GM12878 (cell line): ENCODE results near the gene SLCO3A1. TPM values are rescaled to one million over a fixed set of nuclear protein-coding genes. Genes with fewer than 3 reads are reported as not detected.

Experiments
- ATAC-seq: fragments of 200-7000 bp; cut with Tn5 transposase; 3 replicates; pipeline ENCODE4 v1.9.1; 2020; ENCODE audit warnings: mild to moderate bottlenecking, moderate library complexity
- BruUV-seq: library from RNA; stranded (reverse); fragments of 400-500 nt; replicated peaks from 2 replicates; lab custom pipeline; 2021; lab: Mats Ljungman, UMichigan
- CTCF ChIA-PET: fragments of 300-600 bp; sonication (Branson Sonifier 250); formaldehyde crosslinking; extraction: SDS; loops from one replicate; lab custom pipeline; 2021; ENCODE audit warnings: inconsistent platforms; lab: Yijun Ruan, JAX
- POLR2A ChIA-PET: fragments of 350-600 bp; formaldehyde crosslinking; extraction: SDS; loops from one replicate; lab custom pipeline; 2021; ENCODE audit warnings: inconsistent platforms; lab: Charles Lee
- RAD21 ChIA-PET: fragments of 300-600 bp; sonication (Branson Sonifier 250); formaldehyde crosslinking; loops from one replicate; lab custom pipeline; 2023; ENCODE audit warnings: antibody characterized with exemption; ENCODE audit not compliant: unreplicated experiment; lab: Charles Lee
- SMC1A ChIA-PET: fragments of 300-600 bp; sonication (Branson Sonifier 250); formaldehyde crosslinking; loops from one replicate; lab custom pipeline; 2023; ENCODE audit not compliant: unreplicated experiment, uncharacterized antibody; lab: Charles Lee
- DNase-seq: peaks from one replicate; pipeline ENCODE4 v3.0.0-alpha.2; 2011; ENCODE audit warnings: low read depth, low spot score
- FAIRE-seq: peaks from 3 replicates; lab custom pipeline; 2011; peaks lifted over from hg19 to GRCh38; lab: Jason Lieb, UNC
- H2AFZ ChIP-seq: 2 replicates; pipeline ENCODE4 v1.6.0; 2011; ENCODE audit warnings: low read depth, low read length, control low read depth; ENCODE audit not compliant: control insufficient read depth
- H3K27ac ChIP-seq: 2 replicates; pipeline ENCODE4 v1.5.1; 2011; ENCODE audit warnings: control low read depth; ENCODE audit not compliant: control insufficient read depth, insufficient read depth
- H3K27me3 ChIP-seq, 2 experiments: replicated peaks in 1 of 2; 2 replicates each; pipeline versions ENCODE4 v1.6.0 to v1.6.1; 2011; ENCODE audit warnings: low read length in 1 of 2; ENCODE audit not compliant: control insufficient read depth in 2 of 2, insufficient read depth in 2 of 2
- H3K36me3 ChIP-seq, 2 experiments: 2 replicates each; pipeline ENCODE4 v1.5.1; 2011; ENCODE audit warnings: low read length in 1 of 2; ENCODE audit not compliant: control insufficient read depth in 2 of 2, insufficient read depth in 2 of 2
- H3K4me1 ChIP-seq: 2 replicates; pipeline ENCODE4 v1.6.1; 2011; ENCODE audit warnings: mild to moderate bottlenecking, low read length, moderate library complexity, mixed read lengths; ENCODE audit not compliant: control insufficient read depth, insufficient read depth
- H3K4me2 ChIP-seq: 2 replicates; pipeline ENCODE4 v1.6.0; 2011; ENCODE audit warnings: control low read depth; ENCODE audit not compliant: control insufficient read depth, insufficient read depth
- H3K4me3 ChIP-seq: fragments of 200-600 bp; sonication (generic); 2 replicates; pipeline ENCODE4 v1.5.1; 2016
- H3K79me2 ChIP-seq: 2 replicates; pipeline ENCODE4 v1.6.0; 2011; ENCODE audit warnings: low read length; ENCODE audit not compliant: control insufficient read depth, insufficient read depth
- H3K9ac ChIP-seq: 2 replicates; pipeline ENCODE4 v1.8.0; 2011; ENCODE audit warnings: low read length, control low read depth, mixed read lengths; ENCODE audit not compliant: control insufficient read depth, insufficient read depth
- H3K9me3 ChIP-seq: replicated peaks from 3 replicates; pipeline ENCODE4 v1.5.1; 2011; ENCODE audit warnings: mild to moderate bottlenecking, low read length; ENCODE audit not compliant: control insufficient read depth, insufficient read depth
- H4K20me1 ChIP-seq: 2 replicates; pipeline ENCODE4 v1.6.0; 2011; ENCODE audit not compliant: control insufficient read depth, insufficient read depth
- BHLHE40 ChIP-seq, 2 experiments: fragments of 450-650 bp in 1 of 2; IDR thresholded peaks; 2 replicates each; pipeline ENCODE4 v1.6.1; 2011 to 2017; ENCODE audit warnings: low read depth in 2 of 2, borderline replicate concordance in 1 of 2, improper control_type of control experiment in 1 of 2, low read length in 1 of 2, mild to moderate bottlenecking in 1 of 2
- BMI1 ChIP-seq: fragments of 450-650 bp; IDR thresholded peaks from 2 replicates; pipeline ENCODE4 v1.6.1; 2016; ENCODE audit warnings: mild to moderate bottlenecking, moderate library complexity, borderline replicate concordance
- EGR1 ChIP-seq, 2 experiments: IDR thresholded peaks; 1 replicate in 1 of 2; 2 replicates in 1 of 2; pipeline ENCODE4 v1.6.1; 2011 to 2012; ENCODE audit warnings: low read depth in 2 of 2, low read length in 2 of 2, borderline replicate concordance in 1 of 2, mild to moderate bottlenecking in 1 of 2, moderate library complexity in 1 of 2
- FOS ChIP-seq: IDR thresholded peaks from 3 replicates; pipeline ENCODE4 v1.6.1; 2011; ENCODE audit warnings: borderline replicate concordance; ENCODE audit not compliant: insufficient read length; ENCODE audit errors: extremely low read depth
- HCFC1 ChIP-seq: fragments of 150-350 bp; IDR thresholded peaks from 2 replicates; pipeline ENCODE4 v1.6.1; 2014; ENCODE audit warnings: low read length
- JUNB ChIP-seq: IDR thresholded peaks from 2 replicates; pipeline ENCODE4 v1.6.1; 2016; ENCODE audit warnings: antibody characterized with exemption, mild to moderate bottlenecking
- KDM1A ChIP-seq: fragments of 200-600 bp; sonication (generic); IDR thresholded peaks from 2 replicates; pipeline ENCODE4 v1.6.1; 2016; ENCODE audit warnings: borderline replicate concordance
- KLF5 ChIP-seq: fragments of 450-650 bp; IDR thresholded peaks from 2 replicates; pipeline ENCODE4 v1.6.1; 2014; ENCODE audit warnings: mild to moderate bottlenecking; ENCODE audit not compliant: partially characterized antibody
- MYC ChIP-seq: IDR thresholded peaks from 2 replicates; pipeline ENCODE4 v1.6.1; 2011; ENCODE audit warnings: mild to moderate bottlenecking, low read length, moderate library complexity, inconsistent platforms; ENCODE audit not compliant: insufficient read depth, insufficient replicate concordance, insufficient read length, severe bottlenecking
- NFYA ChIP-seq: IDR thresholded peaks from 2 replicates; pipeline ENCODE4 v1.6.1; 2011; ENCODE audit warnings: low read depth, mild to moderate bottlenecking, low read length, improper control_type of control experiment, borderline replicate concordance
- NR2F1 ChIP-seq: fragments of 450-650 bp; conservative IDR thresholded peaks from 2 replicates; pipeline ENCODE4 v1.6.1; 2017; ENCODE audit warnings: mild to moderate bottlenecking
- NRF1 ChIP-seq: conservative IDR thresholded peaks from 2 replicates; pipeline ENCODE4 v1.6.1; 2011; ENCODE audit warnings: mild to moderate bottlenecking, low read depth, low read length, improper control_type of control experiment
- POLR2AphosphoS5 ChIP-seq: IDR thresholded peaks from 2 replicates; pipeline ENCODE4 v1.6.1; 2011; ENCODE audit warnings: mild to moderate bottlenecking, low read length, inconsistent platforms
- RAD51 ChIP-seq: fragments of 450-650 bp; IDR thresholded peaks from 2 replicates; pipeline ENCODE4 v1.6.1; 2016; ENCODE audit warnings: moderate library complexity, mild to moderate bottlenecking, inconsistent platforms
- RBBP5 ChIP-seq: fragments of 200-600 bp; sonication (generic); conservative IDR thresholded peaks from 2 replicates; pipeline ENCODE4 v1.6.1; 2016
- RFX5 ChIP-seq: IDR thresholded peaks from 2 replicates; pipeline ENCODE4 v1.6.1; 2011; ENCODE audit warnings: low read depth, low read length, improper control_type of control experiment
- SMAD5 ChIP-seq: IDR thresholded peaks from 2 replicates; pipeline ENCODE4 v1.6.1; 2016; ENCODE audit warnings: antibody characterized with exemption, low read depth
- SREBF2 ChIP-seq: IDR thresholded peaks from 2 replicates; pipeline ENCODE4 v1.6.1; 2012; ENCODE audit warnings: mild to moderate bottlenecking, low read length
- TARDBP ChIP-seq: IDR thresholded peaks from 2 replicates; pipeline ENCODE4 v1.6.1; 2016; ENCODE audit warnings: borderline replicate concordance
- WGBS: methylation state at CpG from one replicate; pipeline ENCODE4 v1.1.6; 2016; ENCODE audit warnings: low lambda C conversion rate; ENCODE audit not compliant: insufficient replicate concordance, insufficient coverage; ENCODE audit errors: missing lambda C conversion rate; 5-methylcytosine and 5-hydroxymethylcytosine counted together
- in situ Hi-C: fragments of 300-500 bp; cut with MboI; formaldehyde crosslinking; loops from 9 replicates; pipeline ENCODE4 v1.14.3; 2018; ENCODE audit warnings: mixed read lengths
- intact Hi-C: fragments of 100-400 bp; cut with micrococcal nuclease; formaldehyde crosslinking; loops from one replicate; pipeline ENCODE4 v1.14.2; 2022; ENCODE audit not compliant: unreplicated experiment
- polyA plus RNA-seq, 11 experiments: library from polyadenylated mRNA; depleted of rRNA in 4 of 11; unstranded in 6 of 11; stranded (reverse) in 5 of 11; fragments of >200 nt; fragmentation: Nextera tagmentation in 4 of 11; fragmentation: Illumina TruSeq in 1 of 11; extraction: Ambion mirVana in 4 of 11; extraction: Trizol in 1 of 11; gene quantifications; 1 replicate in 1 of 11; 2 replicates in 10 of 11; pipeline versions ENCODE4 v1.2.1 to v1.2.3, GENCODE V29; 2011 to 2016; ENCODE audit warnings: inconsistent platforms in 2 of 11, missing spikeins in 2 of 11, low read depth in 1 of 11
- total RNA-seq, 4 experiments: library from RNA; depleted of rRNA in 3 of 4; stranded (reverse); fragments of >200 nt in 3 of 4; fragmentation: Illumina TruSeq in 1 of 4; extraction: Trizol in 1 of 4; gene quantifications; 2 replicates each; pipeline versions ENCODE4 v1.2.1 to v1.2.3, GENCODE V29; 2013 to 2021
- TF ChIP-seq, protein P1 (sequence below): fragments of 450-650 bp; formaldehyde crosslinking; IDR thresholded peaks from 2 replicates; pipeline ENCODE4 v1.4.0; 2020; ENCODE audit warnings: mild to moderate bottlenecking, moderate library complexity
- TF ChIP-seq, protein P2 (sequence below): IDR thresholded peaks from 2 replicates; pipeline ENCODE4 v1.6.1; 2011; ENCODE audit warnings: borderline replicate concordance, low read depth, mild to moderate bottlenecking, moderate library complexity, low read length; ENCODE audit not compliant: insufficient read depth, poor library complexity, severe bottlenecking

Gene SLCO3A1
- total and polyA plus RNA-seq, 10 of the 15 experiments (the other 5 are each of a cell fraction or from before 2014, with no cell fraction given): 0.05 to 5.9 (median 0.31) TPM

DNA sequence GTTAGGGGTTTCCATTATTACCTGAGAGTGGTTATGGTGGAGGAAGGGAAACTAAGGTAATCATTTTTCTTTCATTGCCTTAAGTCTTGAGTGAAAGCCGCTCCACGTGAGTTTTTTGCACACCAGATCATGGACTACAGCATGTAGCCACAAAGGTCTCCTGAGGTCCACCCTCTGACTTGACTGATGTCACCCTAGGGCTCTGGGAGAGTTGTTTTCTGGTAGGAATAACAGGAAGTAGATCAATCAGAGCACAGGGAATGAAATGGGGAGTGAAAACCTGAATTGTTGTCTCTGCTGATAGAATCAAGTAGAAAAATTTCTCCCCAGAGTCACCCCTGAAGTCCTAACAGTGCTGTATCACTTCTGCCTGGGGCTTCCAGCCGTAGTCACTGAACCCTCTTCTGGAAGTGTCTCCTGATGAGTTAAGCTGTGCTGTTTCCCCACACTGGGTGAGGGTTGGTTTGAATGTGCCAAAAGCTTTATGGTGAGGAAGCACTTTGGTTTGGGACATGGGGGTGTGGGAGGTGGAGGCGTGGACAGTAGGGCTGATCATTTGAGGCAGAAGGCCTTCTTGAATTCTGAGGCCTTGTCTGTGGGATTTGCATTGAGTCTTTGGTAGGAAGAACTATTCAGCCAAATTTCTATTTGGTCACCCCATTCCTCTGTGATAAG lies 64.3 kb downstream of the SLCO3A1 start (continued):
- TF ChIP-seq RFX5 (no peak), EGR1 (IDR thresholded peaks at IDR 0.05; ENCODE audit: borderline replicate concordance in 1 of 2, low read depth in 2 of 2, low read length in 2 of 2) (no peak), MYC (no peak), NFYA (no peak), TARDBP (no peak), JUNB (no peak), NRF1 (no peak)
- TF ChIP-seq, protein P1, sequence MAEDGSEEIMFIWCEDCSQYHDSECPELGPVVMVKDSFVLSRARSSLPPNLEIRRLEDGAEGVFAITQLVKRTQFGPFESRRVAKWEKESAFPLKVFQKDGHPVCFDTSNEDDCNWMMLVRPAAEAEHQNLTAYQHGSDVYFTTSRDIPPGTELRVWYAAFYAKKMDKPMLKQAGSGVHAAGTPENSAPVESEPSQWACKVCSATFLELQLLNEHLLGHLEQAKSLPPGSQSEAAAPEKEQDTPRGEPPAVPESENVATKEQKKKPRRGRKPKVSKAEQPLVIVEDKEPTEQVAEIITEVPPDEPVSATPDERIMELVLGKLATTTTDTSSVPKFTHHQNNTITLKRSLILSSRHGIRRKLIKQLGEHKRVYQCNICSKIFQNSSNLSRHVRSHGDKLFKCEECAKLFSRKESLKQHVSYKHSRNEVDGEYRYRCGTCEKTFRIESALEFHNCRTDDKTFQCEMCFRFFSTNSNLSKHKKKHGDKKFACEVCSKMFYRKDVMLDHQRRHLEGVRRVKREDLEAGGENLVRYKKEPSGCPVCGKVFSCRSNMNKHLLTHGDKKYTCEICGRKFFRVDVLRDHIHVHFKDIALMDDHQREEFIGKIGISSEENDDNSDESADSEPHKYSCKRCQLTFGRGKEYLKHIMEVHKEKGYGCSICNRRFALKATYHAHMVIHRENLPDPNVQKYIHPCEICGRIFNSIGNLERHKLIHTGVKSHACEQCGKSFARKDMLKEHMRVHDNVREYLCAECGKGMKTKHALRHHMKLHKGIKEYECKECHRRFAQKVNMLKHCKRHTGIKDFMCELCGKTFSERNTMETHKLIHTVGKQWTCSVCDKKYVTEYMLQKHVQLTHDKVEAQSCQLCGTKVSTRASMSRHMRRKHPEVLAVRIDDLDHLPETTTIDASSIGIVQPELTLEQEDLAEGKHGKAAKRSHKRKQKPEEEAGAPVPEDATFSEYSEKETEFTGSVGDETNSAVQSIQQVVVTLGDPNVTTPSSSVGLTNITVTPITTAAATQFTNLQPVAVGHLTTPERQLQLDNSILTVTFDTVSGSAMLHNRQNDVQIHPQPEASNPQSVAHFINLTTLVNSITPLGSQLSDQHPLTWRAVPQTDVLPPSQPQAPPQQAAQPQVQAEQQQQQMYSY (CRISPR knock-in tag): no peak

DNA sequence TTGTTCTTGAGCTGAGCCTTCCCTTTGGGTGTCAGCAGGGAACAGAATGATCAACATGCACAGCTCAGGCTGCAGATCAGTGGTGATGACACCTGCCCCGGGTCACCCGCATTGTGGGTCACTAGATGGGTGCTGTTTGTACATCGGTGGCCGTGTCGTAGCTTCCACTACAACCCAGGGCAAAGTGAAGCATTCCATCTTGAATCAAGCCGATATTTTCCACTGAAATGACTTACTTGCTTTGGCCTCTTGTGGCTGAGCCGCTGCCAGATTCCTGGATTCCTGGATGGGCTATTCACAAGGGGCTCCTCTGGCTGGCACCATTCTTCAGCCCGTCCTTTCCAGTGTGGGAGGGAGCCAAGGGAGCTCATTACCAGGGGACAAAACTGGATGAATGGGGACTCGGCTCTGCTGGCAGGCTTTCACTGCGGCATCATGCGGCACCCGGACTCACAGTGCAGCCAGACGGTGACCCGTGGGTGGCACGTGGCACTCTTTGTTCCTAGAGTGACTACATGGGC lies 65.6 kb downstream of the SLCO3A1 start:
- H3K4me3 ChIP-seq: no peak overlapping the region
- FAIRE-seq: no peak
- POLR2A ChIA-PET: no interaction called here
- no peak overlapping the region for H3K4me2 ChIP-seq
- no peak for DNase-seq
- H3K79me2 ChIP-seq: no peaks in the 10 kb centered on the region
- RAD21 ChIA-PET: no interaction called here
- SMC1A ChIA-PET: no interaction called here
- BruUV-seq: no TSS peak
- H3K4me1 ChIP-seq: no peaks in the 10 kb centered on the region
- intact Hi-C loops (no loop called here), in situ Hi-C loops (no loop called here)
- no peak overlapping the region for H2AFZ ChIP-seq
- H3K27ac ChIP-seq: no peak overlapping the region
- no peaks in the 10 kb centered on the region for H3K9me3 ChIP-seq
- H3K27me3 ChIP-seq: no peaks in the 10 kb centered on the region
- H4K20me1 ChIP-seq: no peaks in the 10 kb centered on the region
- CTCF ChIA-PET: no interaction called here
- no peaks in the 10 kb centered on the region for H3K36me3 ChIP-seq
- 38% methylated on average over 15 of the region's 15 CpGs for WGBS
- H3K9ac ChIP-seq: no peak overlapping the region
- no peak for ATAC-seq
- TF ChIP-seq NR2F1 (no peak), SREBF2 (no peak), FOS (no peak), HCFC1 (no peak), RAD51 (no peak), POLR2AphosphoS5 (no peak), BHLHE40 (IDR thresholded peaks at IDR 0.05; ENCODE audit: borderline replicate concordance in 1 of 2, low read depth in 2 of 2, low read length in 1 of 2) (no peak), KLF5 (no peak), RBBP5 (no peak), KDM1A (no peak), BMI1 (no peak), SMAD5 (no peak)
- TF ChIP-seq, protein P2, sequence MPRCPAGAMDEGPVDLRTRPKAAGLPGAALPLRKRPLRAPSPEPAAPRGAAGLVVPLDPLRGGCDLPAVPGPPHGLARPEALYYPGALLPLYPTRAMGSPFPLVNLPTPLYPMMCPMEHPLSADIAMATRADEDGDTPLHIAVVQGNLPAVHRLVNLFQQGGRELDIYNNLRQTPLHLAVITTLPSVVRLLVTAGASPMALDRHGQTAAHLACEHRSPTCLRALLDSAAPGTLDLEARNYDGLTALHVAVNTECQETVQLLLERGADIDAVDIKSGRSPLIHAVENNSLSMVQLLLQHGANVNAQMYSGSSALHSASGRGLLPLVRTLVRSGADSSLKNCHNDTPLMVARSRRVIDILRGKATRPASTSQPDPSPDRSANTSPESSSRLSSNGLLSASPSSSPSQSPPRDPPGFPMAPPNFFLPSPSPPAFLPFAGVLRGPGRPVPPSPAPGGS: no peak
